Measurements from ENCODE around the gene MMP24OS. TPM values are rescaled to one million over a fixed set of nuclear protein-coding genes. Genes with fewer than 3 reads are reported as not detected.

The MMP24OS gene
- total RNA-seq, 1 experiment from 2014 or later: 59.6 TPM

DNA sequence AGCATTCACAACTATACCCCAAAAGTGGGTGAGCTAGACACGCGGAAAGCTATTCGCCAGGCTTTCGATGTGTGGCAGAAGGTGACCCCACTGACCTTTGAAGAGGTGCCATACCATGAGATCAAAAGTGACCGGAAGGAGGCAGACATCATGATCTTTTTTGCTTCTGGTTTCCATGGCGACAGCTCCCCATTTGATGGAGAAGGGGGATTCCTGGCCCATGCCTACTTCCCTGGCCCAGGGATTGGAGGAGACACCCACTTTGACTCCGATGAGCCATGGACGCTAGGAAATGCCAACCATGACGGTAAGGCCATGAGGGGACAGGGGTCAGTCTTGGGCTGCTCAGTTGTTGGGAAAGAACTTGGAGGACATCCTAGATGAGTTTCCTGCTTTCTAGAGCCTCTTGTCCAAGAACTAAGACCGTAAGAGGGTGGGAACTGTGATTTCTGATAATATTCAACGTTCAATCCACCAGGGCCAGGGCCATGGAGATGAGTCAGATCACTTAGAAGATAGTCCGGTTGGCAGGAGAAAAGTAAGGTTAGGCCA, 23.4 kb downstream of the MMP24OS start:
- Histone ChIP-seq H3K4me1 (ENCODE audit: control insufficient read depth in 1 of 2, insufficient read depth in 2 of 2, low read length in 2 of 2) (peaks cover 0 to 3% of the 10 kb centered on the region in 2 experiments; a peak in 1 of 4 replicates), H3K4me2 (ENCODE audit: low read length) (no peak overlapping the region), H3K4me3 (replicated peaks in 1 of 2; ENCODE audit: low read depth in 1 of 2, low read length in 2 of 2) (no peak overlapping the region), H3K9me2 (ENCODE audit: insufficient read depth) (no peaks in the 10 kb centered on the region), H4K20me1 (ENCODE audit: insufficient read depth) (no peaks in the 10 kb centered on the region), H2AFZ (ENCODE audit: low read depth, low read length, poor library complexity, severe bottlenecking) (no peak overlapping the region), H3K9ac (ENCODE audit: low read length) (no peak overlapping the region), H3K36me3 (ENCODE audit: control insufficient read depth in 1 of 2, insufficient read depth in 2 of 2, low read length in 2 of 2) (no peaks in the 10 kb centered on the region), H3K27ac (ENCODE audit: low read depth, low read length) (no peak overlapping the region), H3K27me3 (ENCODE audit: insufficient read depth, low read length) (no peaks in the 10 kb centered on the region), H3K79me2 (ENCODE audit: insufficient read depth, low read length) (no peaks in the 10 kb centered on the region), H3K9me3 (ENCODE audit: control insufficient read depth in 1 of 2, insufficient read depth in 1 of 2, low read depth in 1 of 2, low read length in 2 of 2) (no peaks in the 10 kb centered on the region)
- POLR2A ChIA-PET: no interaction called here
- CTCF ChIA-PET: interaction anchor here (1.0 to 1.6 kb wide), 2 partner anchors 9 to 110 kb away, joined by 3 to 4 read pairs; no protein-coding TSS in a partner anchor
- RAD21 ChIA-PET (ENCODE audit: low non-redundant PET in 1 of 2, low total read pairs in 2 of 2, uncharacterized antibody in 2 of 2, unreplicated experiment in 2 of 2): no interaction called here
- BruUV-seq (replicated peaks): no TSS peak
- intact Hi-C loops (cut with micrococcal nuclease): no loop called here
- no peak for DNase-seq (ENCODE audit: low read depth, low spot score)
- ATAC-seq: no peak
- TF ChIP-seq EZH2phosphoT487 (IDR thresholded peaks at IDR 0.05; ENCODE audit: borderline replicate concordance): no peak
- TF ChIP-seq EGR1 (IDR thresholded peaks at IDR 0.05; ENCODE audit: low read depth): no peak
- no peak for TF ChIP-seq JUND (IDR thresholded peaks at IDR 0.05)
- no peak for TF ChIP-seq YY1 (IDR thresholded peaks at IDR 0.05; ENCODE audit: extremely low read depth, insufficient replicate concordance, low read depth, low read length)
- TF ChIP-seq, protein P1, sequence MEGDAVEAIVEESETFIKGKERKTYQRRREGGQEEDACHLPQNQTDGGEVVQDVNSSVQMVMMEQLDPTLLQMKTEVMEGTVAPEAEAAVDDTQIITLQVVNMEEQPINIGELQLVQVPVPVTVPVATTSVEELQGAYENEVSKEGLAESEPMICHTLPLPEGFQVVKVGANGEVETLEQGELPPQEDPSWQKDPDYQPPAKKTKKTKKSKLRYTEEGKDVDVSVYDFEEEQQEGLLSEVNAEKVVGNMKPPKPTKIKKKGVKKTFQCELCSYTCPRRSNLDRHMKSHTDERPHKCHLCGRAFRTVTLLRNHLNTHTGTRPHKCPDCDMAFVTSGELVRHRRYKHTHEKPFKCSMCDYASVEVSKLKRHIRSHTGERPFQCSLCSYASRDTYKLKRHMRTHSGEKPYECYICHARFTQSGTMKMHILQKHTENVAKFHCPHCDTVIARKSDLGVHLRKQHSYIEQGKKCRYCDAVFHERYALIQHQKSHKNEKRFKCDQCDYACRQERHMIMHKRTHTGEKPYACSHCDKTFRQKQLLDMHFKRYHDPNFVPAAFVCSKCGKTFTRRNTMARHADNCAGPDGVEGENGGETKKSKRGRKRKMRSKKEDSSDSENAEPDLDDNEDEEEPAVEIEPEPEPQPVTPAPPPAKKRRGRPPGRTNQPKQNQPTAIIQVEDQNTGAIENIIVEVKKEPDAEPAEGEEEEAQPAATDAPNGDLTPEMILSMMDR (IDR thresholded peaks at IDR 0.05 in 2 of 3, conservative IDR thresholded peaks at IDR 0.05 in 1 of 3; ENCODE audit: borderline replicate concordance in 1 of 3, insufficient read depth in 1 of 3, low read depth in 2 of 3, low read length in 2 of 3): no peak
- TF ChIP-seq EZH2 (IDR thresholded peaks at IDR 0.05): no peak
- TF ChIP-seq POLR2A (IDR thresholded peaks at IDR 0.05; ENCODE audit: borderline replicate concordance, extremely low read depth, insufficient read depth, insufficient read length): no peak
- TF ChIP-seq SP1 (IDR thresholded peaks at IDR 0.05; ENCODE audit: low read depth): no peak
- TF ChIP-seq ATF3 (IDR thresholded peaks at IDR 0.05): no peak
- TF ChIP-seq FOSL1 (IDR thresholded peaks at IDR 0.05; ENCODE audit: low read depth): no peak
- TF ChIP-seq, protein P2, sequence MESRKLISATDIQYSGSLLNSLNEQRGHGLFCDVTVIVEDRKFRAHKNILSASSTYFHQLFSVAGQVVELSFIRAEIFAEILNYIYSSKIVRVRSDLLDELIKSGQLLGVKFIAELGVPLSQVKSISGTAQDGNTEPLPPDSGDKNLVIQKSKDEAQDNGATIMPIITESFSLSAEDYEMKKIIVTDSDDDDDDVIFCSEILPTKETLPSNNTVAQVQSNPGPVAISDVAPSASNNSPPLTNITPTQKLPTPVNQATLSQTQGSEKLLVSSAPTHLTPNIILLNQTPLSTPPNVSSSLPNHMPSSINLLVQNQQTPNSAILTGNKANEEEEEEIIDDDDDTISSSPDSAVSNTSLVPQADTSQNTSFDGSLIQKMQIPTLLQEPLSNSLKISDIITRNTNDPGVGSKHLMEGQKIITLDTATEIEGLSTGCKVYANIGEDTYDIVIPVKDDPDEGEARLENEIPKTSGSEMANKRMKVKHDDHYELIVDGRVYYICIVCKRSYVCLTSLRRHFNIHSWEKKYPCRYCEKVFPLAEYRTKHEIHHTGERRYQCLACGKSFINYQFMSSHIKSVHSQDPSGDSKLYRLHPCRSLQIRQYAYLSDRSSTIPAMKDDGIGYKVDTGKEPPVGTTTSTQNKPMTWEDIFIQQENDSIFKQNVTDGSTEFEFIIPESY (IDR thresholded peaks at IDR 0.05; ENCODE audit: extremely low read depth, insufficient replicate concordance, low read length): no peak

Data from HCT116 (cell line).